ELR (cell line): ENCODE results near the gene DKKL1.

Source experiments
- DNase-seq: peaks from one replicate; pipeline ENCODE4 v3.0.0-alpha.2; 2015; ENCODE audit warnings: low read depth

DKKL1 gene

DNA sequence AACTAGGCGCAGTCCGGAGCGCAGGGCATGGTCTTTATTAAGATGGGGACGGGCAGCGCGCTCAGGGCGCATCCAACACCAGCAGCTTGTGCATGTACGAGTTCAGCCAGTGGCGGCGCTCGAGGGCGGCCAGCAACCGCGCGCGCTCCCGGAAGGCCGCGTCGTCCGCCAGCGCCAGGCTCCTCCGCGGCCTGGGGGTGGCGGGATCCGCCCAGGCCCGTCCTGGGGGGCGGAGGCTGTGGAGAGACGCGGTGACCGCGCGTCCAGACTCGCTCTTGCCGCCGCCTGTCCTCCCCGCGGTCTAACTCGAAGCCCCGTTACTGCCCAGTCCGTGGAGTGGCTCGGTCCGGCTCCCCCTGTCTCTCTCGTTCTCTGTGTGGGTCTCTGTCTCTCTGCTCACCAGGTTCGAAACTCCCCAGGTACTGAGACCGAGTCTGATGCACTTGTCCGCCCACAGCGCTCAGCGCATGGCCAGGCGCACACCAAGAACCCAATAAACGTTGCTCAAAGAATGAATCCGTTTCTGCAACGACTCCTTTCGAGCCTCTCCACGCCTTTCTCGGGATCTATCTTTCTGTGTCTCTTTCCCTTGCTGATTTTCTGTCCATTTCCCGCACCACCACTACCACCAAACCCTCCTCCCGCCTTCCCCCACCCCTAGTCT, 58.9 kb downstream of the DKKL1 start:
- peak; percentile 29 for DNase-seq

DNA sequence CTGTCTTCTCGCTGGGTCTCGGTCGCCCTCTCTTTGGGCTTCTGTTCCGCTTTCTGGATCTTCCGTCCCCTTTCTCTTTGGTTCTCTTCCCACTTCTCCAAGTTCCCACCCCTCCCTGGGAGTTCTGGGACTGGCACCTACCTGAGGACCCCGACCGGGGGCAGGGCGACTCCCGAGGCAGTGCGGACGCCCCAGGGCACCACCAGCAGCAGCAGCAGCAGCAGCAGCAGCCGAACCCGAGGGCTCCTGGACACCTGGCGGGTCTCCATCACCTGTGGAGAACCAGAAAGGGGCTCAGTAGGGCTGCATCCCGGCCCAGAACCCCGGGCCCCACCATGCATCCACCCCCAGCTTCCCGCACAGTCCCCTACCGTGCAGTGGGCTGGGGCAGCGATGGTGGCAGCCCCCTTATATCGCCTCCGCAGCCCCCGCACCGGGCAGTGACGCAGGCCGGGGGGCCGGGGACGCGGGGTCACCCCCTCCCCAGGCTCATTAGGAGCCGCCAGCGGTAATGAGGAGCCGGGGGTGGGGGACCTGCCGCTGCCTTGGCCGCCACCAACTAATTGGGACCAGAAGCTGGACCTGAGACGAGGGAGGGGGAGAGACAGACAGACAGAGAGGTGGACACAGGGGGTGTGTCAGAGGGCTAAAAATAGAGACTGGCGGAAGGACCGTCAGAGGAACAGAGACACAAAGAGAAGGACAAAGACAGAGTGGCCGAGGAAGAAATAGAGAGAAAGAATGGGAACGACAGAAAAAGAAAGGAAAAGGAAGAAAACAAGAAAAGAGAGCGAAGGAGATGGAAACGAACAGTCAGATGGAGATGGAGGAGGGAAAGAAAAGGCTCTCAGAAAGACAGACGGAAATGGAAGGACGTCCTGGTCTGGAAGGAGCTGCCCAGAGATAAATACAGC, 59.7 kb downstream of the DKKL1 start, which contains the start of gene PTH2:
Gene PTH2, minus strand, starts transcription at position 371 of the 914 bp plus-strand sequence. Its CDS starts 102 bp downstream, at position 269.
- no peak for DNase-seq

DNA sequence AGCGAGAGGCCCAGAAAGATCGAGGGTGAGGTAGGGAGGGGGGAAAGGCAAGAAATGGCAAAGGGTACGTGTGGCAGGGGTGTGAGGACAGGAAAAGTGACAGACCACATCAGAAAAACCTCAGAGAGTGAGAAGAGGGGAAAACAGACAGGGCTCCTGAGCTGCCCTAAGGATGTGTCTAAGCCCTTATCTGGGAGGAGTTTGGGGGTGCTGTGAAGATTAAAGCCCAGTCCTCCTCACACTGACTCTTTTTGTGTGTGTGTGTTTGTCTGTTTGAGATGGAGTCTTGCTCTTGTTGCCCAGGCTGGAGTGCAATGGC, 60.3 kb downstream of the DKKL1 start:
- no peak for DNase-seq
